GM18526 (cell line): ENCODE data around the gene WDR77.

ENCODE experiments used
- POLR2A ChIP-seq: IDR thresholded peaks from 3 replicates; pipeline ENCODE4 v1.6.1; 2011; ENCODE audit not compliant: insufficient read length; ENCODE audit errors: extremely low read depth

WDR77 gene

DNA sequence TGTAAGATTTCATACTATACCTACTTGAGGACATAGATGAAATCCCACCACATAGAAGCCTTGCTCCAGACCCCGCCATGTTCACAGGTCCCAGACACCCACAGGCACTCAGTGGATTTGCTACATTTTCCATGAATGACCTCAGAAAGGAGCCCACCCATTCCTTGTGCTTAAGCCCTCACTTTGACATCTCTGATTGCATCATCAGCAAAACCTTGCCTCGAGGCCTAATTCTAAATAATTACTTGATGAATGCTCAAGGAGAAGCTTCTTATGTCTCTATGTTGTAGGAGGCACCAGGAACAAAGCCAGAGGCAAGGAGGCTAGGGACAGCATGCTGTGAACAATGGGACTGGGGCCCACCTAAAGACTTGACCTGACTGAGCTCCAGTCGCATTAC, 33.6 kb downstream of the WDR77 start:
- TF ChIP-seq POLR2A = no peak

DNA sequence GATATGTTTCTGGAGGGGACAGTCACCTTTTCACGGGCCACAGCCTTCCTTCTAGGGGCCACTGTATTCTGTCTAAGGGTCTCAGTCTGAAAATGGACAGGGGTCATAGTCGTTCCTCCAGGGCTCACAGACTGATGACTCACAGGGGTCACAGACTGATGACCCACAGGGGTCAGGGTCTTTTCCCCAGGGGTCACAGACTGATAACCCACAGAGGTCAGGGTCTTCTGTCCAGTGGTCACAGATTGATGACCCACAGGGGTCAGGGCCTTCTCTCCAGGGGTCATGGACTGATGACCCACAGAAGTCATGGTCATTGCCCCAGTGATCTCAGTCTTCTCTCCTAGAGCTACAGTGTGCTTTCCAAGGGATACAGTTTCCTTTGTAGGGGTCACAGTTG, 34.3 kb downstream of the WDR77 start:
- no peak for TF ChIP-seq POLR2A

DNA sequence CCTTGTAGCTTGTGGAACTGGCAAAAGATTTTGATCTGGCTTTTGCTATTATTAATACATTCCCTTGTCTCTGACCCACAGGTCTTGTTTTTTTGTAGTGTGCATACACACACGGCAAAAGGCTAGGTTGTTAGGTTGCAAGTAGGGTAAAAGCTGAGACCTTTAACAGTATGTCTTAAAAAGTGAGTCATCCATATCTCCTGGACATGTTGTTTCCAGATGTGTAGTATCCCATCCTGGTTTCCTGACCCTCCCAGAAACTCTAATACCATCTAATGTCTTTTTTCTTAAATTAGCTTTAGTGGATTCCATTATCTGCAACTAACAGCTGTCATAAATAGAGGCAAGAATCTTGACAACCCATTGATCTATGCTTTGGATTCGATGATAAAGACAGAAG, 36.2 kb downstream of the WDR77 start:
- no peak for TF ChIP-seq POLR2A

DNA sequence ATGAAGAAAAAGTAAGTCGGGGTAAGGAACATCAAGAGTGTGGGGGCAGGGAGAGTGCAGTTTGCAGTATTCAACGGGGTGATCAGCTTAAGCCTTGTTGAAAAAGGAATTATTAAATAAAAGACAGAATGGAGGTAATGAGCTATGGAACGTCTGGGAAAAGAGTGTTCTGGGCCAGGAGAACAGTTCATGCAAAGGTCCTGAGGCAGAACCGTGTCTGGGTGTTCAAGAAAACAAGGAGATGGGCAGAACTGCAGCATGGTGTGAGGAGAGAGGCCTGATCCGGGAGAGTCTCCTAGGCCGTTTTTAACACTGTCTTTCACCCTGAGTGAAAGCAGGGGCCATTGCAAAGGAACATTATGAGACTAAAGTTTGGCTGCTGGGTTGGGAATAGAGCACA, 41.8 kb downstream of the WDR77 start:
- no peak for TF ChIP-seq POLR2A

DNA sequence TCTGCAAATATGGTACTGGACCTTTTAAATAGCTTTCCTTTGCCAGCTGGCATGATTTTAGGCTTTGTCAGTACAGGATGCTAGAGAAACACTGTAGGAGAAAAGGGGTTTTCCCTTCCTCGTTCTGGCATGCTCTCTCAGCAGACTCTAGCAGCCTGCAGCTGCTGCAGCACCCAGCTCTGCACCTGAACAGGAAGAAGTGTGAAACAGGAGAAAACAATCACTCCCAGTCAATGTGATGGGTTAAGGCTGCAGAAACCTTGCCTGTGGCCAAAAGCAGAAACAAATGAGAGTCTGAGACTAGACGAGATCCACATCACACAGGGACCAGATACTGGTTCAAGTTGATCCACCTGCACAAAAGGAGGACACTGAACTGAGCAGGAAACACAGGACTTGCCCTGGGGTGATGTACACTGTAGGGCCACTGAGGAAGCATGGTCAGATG, 42.7 kb downstream of the WDR77 start:
- TF ChIP-seq POLR2A = no peak

DNA sequence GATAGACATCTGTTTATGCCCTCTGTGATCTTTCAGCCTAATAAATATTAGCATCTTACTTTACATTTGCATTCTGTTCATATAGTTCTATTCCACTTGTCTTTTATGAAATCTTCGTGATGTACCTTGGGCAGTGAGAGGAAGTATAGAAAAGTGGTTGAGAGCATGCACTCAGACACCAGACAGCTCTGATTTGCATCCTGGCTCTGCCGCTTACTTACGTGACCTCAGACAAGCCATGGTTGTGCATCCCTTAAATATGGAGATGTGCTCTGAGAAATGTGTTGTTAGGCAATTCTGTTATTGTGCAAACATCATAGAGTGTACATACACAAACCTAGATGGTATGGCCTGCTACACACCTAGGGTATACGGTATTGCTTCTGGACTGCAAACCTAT, 44.5 kb downstream of the WDR77 start:
- TF ChIP-seq POLR2A = no peak

DNA sequence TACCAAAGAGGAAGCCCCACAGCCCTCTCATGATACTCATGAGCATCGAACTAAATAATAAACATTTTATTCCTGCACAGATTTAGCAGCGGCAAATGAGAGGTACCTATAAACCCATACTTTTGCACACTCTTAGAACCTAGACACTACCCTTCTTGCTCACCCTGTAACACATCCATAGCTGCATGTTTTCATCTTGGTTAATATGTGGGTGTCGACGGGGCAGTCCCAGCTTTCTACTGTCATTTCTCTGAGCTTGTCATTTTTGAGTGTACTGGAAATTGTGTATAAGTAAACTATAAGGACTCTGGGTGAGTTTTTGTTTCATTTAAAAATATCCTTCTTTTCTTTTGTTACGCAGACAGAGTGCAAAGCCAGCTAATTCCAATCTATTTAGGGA, 47.0 kb downstream of the WDR77 start:
- TF ChIP-seq POLR2A = no peak

DNA sequence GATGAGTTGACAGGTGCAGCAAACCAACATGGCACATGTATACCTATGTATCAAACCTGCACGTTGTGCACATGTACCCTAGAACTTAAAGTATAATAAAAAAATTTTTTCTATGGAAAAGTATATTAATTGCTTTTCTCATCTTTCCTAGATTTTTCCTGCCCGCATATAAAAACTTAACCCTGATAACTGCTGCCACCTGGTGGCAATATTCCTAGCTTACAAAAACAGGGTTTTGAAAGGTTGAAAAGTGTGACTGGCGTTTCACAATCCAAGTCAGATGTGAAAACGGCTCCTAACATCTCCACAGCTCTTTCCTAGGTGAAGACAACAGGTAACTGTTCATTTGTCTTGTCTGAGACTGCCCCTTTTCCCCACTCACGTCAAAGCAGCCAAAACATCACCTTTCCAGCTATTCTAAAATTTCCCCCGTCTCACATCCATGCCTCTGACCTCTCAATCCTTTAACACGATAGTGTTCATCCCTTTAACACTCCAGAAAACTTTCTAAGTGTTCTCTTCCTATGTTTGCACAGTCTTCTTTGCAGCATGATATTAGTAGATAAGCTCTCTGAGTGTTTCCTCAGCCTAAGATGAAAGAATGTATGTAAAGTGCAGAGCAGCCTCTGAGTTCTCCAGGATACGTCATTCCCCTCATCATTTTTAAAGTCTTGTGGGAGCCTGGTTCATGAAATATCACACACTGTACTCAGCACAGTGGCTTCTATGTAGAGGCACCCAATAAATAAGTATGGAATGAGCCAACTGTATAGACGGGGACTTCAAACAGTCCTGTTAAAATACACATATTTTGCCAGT, 49.1 kb downstream of the WDR77 start:
- no peak for TF ChIP-seq POLR2A

DNA sequence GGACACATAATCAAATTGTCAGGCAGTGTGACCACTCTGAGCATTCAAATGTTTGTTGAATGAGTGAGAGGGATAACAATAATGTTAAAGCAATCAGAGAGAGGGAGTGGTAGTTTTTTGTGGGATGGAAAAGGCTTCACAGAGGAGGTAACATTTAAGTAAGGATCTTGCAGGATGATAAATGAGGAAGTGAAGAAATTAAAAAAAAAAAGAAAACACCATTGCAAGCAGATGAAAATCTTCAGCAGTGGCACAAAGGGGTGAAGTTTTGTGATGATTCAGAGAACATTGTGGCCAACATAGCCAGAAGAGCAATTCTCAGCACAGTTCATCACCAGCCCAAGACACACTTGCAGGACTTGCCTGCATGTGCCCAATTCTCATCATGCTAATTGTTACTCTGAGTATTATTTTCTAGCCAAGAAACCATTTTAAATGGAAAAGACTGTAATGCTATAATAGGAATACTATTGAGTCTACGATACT, 56.6 kb downstream of the WDR77 start:
- no peak for TF ChIP-seq POLR2A

DNA sequence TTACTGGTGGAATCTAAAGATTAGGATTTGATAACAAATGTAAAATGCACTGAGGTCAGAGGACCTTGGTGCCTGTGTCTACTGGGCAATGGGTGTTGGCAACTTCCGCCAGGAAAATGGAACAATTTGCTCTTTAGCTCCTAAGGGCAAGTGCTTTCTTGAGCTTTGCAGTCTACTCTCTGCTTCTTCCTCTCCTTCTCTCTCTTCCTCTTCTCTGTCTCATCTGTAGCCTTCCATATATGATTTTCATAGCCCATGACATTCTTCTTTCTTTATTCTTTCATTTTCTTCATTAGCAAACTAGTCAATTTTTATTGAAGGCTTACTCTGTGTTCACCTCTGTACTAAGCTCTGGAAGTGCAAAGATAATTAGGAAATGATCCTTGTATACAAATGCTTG, 57.0 kb downstream of the WDR77 start:
- TF ChIP-seq POLR2A = no peak
